Left ventricle myocardium superior (tissue), 1 donor: ENCODE measurements around the gene DLG2. TPM values are rescaled to one million over a fixed set of nuclear protein-coding genes. Genes with fewer than 3 reads are reported as not detected.
A peak's percentile ranks its signal among the peaks of the same experiment; 100 is the strongest.
"Not testable (repeated sequence)": the region's sequence is repeated elsewhere in the genome, so short reads cannot be mapped to it uniquely, and the experiment has no call there.

Experiments used
- ATAC-seq: fragments of 200-7000 bp; cut with Tn5 transposase; one replicate; pipeline ENCODE4 v1.9.1; 2020; ENCODE audit warnings: mild to moderate bottlenecking, moderate library complexity
- DNase-seq: peaks from one replicate; pipeline ENCODE4 v3.0.0-alpha.2; 2020
- intact Hi-C: fragments of 100-400 bp; cut with micrococcal nuclease; formaldehyde crosslinking; loops from one replicate; pipeline ENCODE4 v1.11.0; 2022
- long read RNA-seq: library from polyadenylated mRNA; unstranded; transcript quantifications from one replicate; pipeline ENCODE4 v2.0.0, GENCODE V29; 2021
- total RNA-seq: library from RNA; stranded (reverse); fragmentation: NEBNext Ultra II Directional; extraction: Animal tissue kit (Norgen Biotek cat#: 25700); gene quantifications from one replicate; pipeline ENCODE4 v1.2.1, GENCODE V29; 2021
- donor health status: DM: no; HTN: yes; CAD: no; lungs with severe emphysema.

The DLG2 gene
- total RNA-seq = 5.7 TPM
- long read RNA-seq, partial matches to known transcripts = 0 of 8 reads
- long read RNA-seq, other reads (novel, unspliced or antisense) = 7 of 8 reads

- intact Hi-C loops = loop anchor here (5.0 kb wide), 1 partner anchor 35 kb away; no protein-coding TSS in a partner anchor
- peak; percentile 49 for ATAC-seq
- DNase-seq = no peak
Observed at GRCh38 chr11:85627332-85627997, at the start of gene DLG2. DLG2 (minus strand) TSS chr11:85627344.

- intact Hi-C loops = no loop called here
- DNase-seq = no peak
- ATAC-seq = no peak
Observed at GRCh38 chr11:85673393-85673792, 46.2 kb upstream of the DLG2 start.

GRCh38 chr11:85672105-85672902, 45.2 kb upstream of the DLG2 start:
- intact Hi-C loops = no loop called here
- no peak for ATAC-seq
- DNase-seq = no peak

DNA sequence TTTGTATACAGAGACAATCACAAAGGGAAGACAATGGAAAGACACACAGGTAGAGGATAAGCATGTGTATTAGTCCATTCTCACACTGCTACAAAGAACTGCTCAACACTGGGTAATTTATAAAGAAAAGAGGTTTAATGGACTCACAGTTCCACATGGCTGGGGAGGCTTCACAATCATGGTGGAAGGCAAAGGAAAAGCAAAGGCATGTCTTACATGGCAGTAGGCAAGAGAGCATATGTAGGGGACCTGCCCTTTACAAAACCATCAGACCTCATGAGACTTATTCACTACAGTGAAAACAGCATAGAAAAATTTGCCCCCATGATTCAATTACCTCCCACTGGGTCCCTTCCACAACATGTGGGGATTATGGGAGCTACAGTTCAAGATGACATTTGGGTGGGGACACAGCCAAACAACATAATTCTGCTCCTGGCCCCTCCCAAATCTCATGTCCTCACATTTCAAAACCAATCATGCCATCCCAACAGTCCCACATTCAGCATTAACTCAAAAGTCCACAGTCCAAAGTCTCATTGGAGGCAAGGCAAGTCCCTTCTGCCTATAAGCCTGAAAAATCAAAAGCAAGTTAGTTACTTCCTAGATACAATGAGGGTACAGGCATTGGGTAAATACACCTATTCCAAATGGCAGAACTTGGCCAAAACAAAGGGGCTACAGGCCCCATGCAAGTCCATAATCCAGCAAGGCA, 44.0 kb upstream of the DLG2 start:
- ATAC-seq, DNase-seq, intact Hi-C loops: not testable (repeated sequence)

- ATAC-seq = no peak
- intact Hi-C loops = no loop called here
Observed at GRCh38 chr11:85668157-85668556, 41.0 kb upstream of the DLG2 start.

DNA sequence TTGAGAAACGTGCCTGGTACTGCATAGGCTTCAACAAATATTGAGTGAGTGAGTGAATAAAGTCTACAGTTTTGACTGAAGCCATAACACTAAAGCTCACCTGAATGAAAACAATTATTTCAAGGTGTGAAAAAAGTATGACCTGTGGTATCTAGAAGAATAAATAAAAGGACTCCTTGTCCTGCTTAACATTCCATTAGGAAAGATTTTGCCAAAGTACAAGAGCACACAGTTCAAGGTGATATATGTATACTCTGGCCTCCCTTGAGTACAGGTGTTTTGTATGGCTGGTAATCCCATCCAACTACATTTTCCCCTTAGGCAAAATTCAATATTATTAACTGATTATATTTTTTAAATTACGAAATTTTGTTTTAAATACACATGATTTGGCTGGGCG, 39.5 kb upstream of the DLG2 start:
- intact Hi-C loops = no loop called here
- DNase-seq = no peak
- ATAC-seq = no peak

More at GRCh38 chr11:85668157-85668556, 41.0 kb upstream of the DLG2 start:
- no peak for DNase-seq

DNA sequence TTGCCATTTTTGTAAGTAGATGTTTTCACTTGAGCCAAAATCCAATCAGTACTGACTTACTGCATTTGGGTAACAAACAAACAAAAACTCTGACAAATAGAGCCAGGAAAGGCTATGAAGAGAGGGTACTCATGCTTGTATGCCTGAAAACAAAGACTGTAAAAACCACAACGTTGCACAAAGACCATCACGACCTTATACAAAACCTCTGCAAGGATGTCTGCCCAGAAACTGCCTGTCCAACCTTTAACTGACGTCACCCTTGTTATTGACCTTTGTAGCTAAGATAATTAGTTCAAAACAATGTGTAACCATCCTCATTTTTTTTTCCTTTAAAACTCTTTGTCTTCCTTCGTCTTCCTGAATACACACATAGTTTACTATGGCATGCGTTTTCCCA, 38.6 kb upstream of the DLG2 start:
- DNase-seq (no peak), ATAC-seq (no peak)
- intact Hi-C loops = no loop called here

DNA sequence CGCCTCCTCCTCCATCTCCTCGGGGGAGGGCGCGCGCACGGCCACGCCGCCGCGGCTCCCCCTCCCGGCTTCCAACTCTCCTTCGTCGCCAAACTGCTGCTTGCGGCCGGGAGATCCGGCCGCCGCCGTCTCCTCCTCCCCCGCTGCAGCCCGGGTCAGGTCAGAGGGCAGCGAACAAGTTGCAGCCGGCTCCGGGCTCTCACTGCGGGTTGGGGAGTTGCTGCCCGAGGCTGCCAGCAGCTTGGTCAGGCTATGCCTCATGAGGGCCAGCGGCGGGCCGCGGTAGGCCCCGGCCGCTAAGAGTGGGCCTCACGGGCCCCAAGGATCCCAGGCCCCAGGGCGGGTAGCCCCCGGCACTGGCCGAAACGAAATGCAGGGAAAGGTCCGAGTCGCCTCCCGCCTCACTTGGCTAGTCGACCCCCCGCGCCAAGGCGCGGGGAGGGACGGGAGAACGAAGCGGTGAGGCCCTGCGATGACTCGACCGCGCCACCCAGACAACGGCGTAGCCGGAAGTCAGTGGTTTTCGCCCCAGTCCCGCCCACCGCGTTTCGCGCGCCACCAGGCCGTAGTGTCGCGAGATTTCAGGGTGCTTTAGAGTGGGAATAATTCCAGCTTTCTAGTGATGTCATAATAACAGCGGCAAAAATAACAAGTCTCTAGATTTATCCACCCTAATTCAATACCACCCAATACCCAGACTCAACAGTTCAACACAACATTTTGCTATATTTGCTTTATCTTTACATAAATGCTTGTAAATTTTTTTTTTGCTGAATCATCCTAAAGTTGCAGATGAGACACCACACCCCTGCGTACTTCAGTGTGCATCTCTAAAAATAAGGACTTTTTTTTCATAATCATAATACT, 37.7 kb upstream of the DLG2 start, which contains the start of gene CREBZF:
CREBZF (minus strand) TSS at position 515 of the 867 bp plus-strand sequence; CDS start at position 261, 254 bp downstream.
- peak; percentile 97 for ATAC-seq
- peak; percentile 96 for DNase-seq
- intact Hi-C loops = loop anchor here (5.0 kb wide), 1 partner anchor 38 kb away; the partner anchor contains the start of genes DLG2 and TMEM126B

GRCh38 chr11:85663753-85664614, 36.8 kb upstream of the DLG2 start:
- DNase-seq (peak; percentile 88), ATAC-seq (peak; percentile 84)
- intact Hi-C loops = loop anchor here (5.0 kb wide), 1 partner anchor 37 kb away; the partner anchor contains the start of genes DLG2 and TMEM126B

DNA sequence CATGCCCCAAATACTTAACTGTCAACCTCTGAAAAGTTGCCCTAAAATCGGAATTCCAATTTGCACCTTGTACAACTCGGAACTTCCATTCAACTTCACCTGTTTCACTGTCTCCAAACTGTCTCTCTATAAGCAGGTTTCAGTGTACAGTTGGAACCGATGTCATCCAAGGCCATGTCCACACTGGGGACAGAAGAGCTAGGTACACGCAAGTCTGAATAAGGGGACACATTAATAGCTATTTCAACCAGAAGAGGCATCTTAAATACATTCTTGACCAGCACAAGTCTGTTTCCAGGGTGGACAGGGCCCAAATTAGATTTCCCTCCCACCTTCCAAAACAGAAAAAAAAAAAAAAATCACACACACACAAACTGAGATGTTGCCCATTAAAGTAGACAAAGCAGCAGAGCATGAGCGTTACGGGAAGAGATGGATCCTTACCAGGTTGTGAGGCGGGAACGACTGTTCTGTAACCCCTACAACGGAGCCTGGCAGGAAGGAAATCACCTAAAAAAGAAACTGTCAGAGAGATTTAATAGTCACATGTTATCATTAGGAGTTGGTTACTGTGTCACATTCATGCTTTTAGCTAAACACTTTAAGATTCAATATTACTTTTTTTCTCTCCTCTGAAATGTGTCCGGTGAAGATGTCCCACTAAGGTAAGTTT, 36.1 kb upstream of the DLG2 start:
- intact Hi-C loops = loop anchor here (5.0 kb wide), 1 partner anchor 36 kb away; the partner anchor contains the start of genes DLG2 and TMEM126B
- ATAC-seq = no peak
- no peak for DNase-seq

DNA sequence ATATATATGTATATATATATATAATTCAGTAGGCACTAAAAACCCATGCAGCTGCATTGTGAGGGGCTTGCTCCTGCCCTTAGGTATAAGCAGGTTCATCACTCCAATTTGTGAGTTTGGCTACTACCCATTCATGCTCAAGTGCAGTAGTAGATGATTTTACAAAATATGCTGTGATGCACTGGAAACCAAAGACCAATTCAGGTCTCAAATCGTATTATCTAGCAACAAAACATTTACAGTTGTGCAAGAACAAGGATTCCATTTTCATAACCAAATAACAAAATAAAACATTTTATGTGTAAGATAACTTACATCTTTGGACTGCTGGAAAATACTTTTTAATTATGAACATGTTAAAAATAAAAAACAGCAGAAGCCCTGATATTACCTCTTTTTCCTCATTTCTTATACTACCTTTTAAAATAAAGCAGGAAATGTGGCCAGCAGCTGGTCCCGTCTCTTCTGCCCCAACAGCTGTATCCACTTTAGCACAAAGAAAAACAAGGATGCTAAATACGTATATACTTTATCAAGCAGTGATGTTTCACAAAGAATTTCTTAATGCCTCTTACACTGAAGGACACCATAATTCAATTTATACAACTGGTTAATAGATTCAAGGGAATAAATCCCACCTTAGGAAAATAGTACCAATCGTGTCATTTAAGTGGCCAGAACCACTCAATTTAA, 35.0 kb upstream of the DLG2 start:
- ATAC-seq = no peak
- no peak for DNase-seq
- intact Hi-C loops = loop anchor here (5.0 kb wide), 1 partner anchor 35 kb away; the partner anchor contains the start of genes DLG2 and TMEM126B

DNA sequence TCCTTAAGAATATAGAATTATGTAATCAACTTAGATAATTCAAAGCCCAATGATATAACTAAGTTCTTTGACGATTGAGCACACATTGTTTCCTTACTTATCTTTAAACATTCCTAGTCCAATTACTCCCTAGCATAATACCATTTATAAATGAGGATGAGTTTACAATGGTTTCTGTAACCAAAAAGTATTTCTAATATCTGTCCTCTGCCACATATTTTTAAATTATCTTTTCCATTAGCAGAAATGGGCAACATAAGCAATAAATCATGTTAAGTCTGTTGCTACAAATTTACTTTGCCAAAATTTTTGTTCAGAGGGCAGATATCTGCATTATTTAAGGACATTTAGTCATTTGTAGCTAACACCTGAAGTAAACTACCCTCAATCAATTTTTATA, 31.0 kb upstream of the DLG2 start:
- intact Hi-C loops = no loop called here
- ATAC-seq = no peak
- no peak for DNase-seq

DNA sequence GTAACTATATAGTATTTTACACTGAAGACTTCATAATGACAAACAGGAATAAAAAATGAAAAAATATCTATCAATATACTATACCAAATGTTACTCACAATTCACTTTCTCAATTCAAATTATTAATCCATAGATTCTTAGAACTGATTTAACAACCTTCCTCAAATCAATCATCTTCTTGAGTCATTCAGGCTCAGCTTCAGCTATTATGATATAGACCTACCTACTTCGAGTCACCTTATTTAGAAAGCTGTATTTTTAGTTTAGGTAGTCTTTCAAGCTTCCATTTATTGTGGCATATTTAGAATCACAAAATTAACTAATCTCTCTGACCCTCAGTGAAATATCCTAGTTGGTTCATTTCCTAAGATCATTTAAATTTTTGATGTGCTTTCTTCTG, 29.6 kb upstream of the DLG2 start:
- no peak for ATAC-seq
- intact Hi-C loops = no loop called here
- no peak for DNase-seq

DNA sequence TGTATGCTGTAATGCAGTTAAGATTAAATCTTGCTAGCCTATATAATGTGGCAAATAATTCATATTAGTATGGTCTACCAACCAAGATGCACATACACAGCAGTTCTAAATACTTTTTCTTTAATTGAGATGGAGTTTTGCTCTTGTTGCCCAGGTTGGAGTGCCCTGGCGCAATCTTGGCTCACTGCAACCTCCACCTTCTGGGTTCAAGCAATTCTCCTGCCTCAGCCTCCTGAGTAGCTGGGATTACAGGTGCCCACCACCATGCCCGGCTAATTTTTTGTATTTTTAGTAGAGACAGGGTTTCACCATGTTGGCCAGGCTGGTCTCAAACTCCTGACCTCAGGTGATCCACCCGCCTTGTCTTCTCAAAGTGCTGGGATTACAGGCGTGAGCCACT, 27.2 kb upstream of the DLG2 start:
- DNase-seq, ATAC-seq, intact Hi-C loops: not testable (repeated sequence)

DNA sequence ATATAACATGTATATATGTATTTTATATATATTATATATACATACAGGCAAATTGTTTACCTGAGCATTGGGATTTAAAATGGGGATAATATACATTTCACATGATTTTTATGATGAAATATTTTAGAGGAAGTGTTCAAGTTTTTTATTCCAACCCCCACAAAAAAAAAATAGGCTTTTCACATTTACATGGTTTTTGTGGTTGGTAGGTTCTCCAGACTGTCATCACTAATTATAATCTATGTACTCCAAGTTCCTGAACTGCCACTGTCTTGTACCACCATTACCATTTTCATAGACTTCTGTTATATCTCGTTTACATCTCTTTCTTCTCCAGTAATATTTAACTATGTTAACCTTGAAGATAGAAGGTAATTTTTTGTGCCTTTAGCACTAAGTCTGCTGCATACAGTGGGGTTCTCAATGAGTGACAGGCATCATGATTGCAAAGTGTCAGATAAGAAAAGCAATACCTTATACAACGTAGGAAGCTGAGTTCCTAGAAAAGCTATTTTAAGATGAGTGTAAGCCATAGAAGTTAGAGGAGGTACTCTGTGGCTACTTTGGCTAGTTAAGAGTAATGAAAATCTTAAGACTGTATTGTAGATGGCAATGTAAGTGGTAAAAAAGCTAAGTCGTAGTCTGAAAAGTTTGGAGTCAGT, 25.8 kb upstream of the DLG2 start:
- ATAC-seq (no peak), DNase-seq (no peak)
- intact Hi-C loops = no loop called here

DNA sequence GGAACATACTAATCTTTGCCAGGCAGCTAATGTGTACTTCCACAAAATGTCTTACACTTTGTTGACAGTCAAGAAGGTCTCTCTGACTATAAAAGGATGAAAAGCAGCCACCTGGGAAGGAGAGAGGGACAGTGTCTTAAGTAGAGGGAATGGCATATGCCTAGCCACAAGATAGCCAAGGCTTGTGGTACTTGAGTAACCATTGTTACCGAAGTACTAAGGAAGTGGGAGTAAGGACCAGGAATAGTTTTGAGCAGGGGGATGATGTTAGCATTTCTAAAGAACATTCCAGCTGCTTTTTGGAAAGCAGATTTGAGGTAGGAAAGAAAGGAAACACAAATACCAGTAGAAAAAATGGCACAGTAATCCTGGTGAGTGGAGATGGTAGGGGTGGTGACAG, 24.0 kb upstream of the DLG2 start:
- no peak for ATAC-seq
- intact Hi-C loops = no loop called here

More for the DNA sequence above, 24.0 kb upstream of the DLG2 start:
- no peak for DNase-seq
